Neural cell (in vitro differentiated cells): ENCODE data around the gene GALNT10.

Source experiments
- EZH2 ChIP-seq: fragments of 200-600, 300-800 bp; shearing (Covaris generic), sonication (generic); IDR thresholded peaks from 2 replicates; pipeline ENCODE4 v1.6.1; 2014; ENCODE audit warnings: antibody characterized with exemption, low read length, borderline replicate concordance, mild to moderate bottlenecking; ENCODE audit not compliant: insufficient read depth, poor library complexity, severe bottlenecking
- POLR2AphosphoS5 ChIP-seq: IDR thresholded peaks from 2 replicates; pipeline ENCODE4 v1.6.1; 2012
- TF ChIP-seq, protein P1 (sequence below): fragments of 450-650 bp; IDR thresholded peaks from 2 replicates; pipeline ENCODE4 v1.5.1; 2014; ENCODE audit warnings: antibody characterized with exemption, mild to moderate bottlenecking, moderate library complexity; ENCODE audit not compliant: poor library complexity, severe bottlenecking

DNA sequence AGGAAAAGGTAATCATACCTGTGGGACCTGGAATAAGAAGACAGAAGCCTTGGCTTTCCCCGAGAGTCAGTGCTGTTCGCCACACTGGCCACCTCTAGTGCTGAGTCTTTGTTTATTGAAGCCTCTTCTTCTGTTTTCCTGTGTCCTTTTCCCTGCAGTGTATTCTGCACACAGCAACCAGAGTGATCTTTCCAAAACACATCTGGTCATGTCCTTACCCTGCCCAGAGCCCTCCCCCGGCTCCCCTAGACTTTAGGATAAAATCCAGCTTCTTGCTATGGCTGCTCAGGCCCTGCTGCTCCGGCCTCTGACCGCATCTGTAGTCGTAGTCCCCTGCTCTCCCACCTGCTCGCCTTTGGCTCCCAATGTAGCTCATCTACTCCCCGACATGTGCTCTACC, 28.3 kb downstream of the GALNT10 start:
- TF ChIP-seq, protein P1, sequence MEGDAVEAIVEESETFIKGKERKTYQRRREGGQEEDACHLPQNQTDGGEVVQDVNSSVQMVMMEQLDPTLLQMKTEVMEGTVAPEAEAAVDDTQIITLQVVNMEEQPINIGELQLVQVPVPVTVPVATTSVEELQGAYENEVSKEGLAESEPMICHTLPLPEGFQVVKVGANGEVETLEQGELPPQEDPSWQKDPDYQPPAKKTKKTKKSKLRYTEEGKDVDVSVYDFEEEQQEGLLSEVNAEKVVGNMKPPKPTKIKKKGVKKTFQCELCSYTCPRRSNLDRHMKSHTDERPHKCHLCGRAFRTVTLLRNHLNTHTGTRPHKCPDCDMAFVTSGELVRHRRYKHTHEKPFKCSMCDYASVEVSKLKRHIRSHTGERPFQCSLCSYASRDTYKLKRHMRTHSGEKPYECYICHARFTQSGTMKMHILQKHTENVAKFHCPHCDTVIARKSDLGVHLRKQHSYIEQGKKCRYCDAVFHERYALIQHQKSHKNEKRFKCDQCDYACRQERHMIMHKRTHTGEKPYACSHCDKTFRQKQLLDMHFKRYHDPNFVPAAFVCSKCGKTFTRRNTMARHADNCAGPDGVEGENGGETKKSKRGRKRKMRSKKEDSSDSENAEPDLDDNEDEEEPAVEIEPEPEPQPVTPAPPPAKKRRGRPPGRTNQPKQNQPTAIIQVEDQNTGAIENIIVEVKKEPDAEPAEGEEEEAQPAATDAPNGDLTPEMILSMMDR = no peak
- TF ChIP-seq POLR2AphosphoS5 = no peak
- TF ChIP-seq EZH2 = no peak
